GM12892 (cell line): ENCODE measurements around the gene NUDT14.

Experiments
- POLR2A ChIP-seq: IDR thresholded peaks from 2 replicates; pipeline ENCODE4 v1.6.1; 2011; ENCODE audit warnings: low read depth, low read length, control low read depth
- POLR2AphosphoS5 ChIP-seq: IDR thresholded peaks from 2 replicates; pipeline ENCODE4 v1.6.1; 2011; ENCODE audit warnings: low read depth, low read length, control low read depth

GRCh38 chr14:105149146-105149781 lies 31.8 kb downstream of the NUDT14 start:
- TF ChIP-seq POLR2A, result no peak
- no peak for TF ChIP-seq POLR2AphosphoS5
